Fibroblast of lung (primary cell): ENCODE measurements around the gene STAB2. TPM values are rescaled to one million over a fixed set of nuclear protein-coding genes. Genes with fewer than 3 reads are reported as not detected.

Source experiments
- DNase-seq, 2 donors: peaks; one replicate each; pipeline versions ENCODE4 v3.0.0 to v3.0.0-alpha.2; 2010; ENCODE audit warnings: low read depth in 2 of 2
- H2AFZ ChIP-seq: 2 replicates; pipeline ENCODE4 v1.5.1; 2012; ENCODE audit warnings: low read length, control low read depth, inconsistent platforms
- H3K27ac ChIP-seq: 2 replicates; pipeline ENCODE4 v1.5.1; 2011; ENCODE audit warnings: low read length, control low read depth; ENCODE audit not compliant: insufficient read depth
- H3K27me3 ChIP-seq: 2 replicates; pipeline ENCODE4 v1.5.1; 2011; ENCODE audit warnings: mild to moderate bottlenecking, low read length; ENCODE audit not compliant: control insufficient read depth, insufficient read depth
- H3K36me3 ChIP-seq: 2 replicates; pipeline ENCODE4 v1.5.1; 2011; ENCODE audit warnings: low read length; ENCODE audit not compliant: control insufficient read depth, insufficient read depth
- H3K4me1 ChIP-seq: 2 replicates; pipeline ENCODE4 v1.5.1; 2011; ENCODE audit warnings: low read length; ENCODE audit not compliant: control insufficient read depth, insufficient read depth; ENCODE audit errors: extremely low read depth
- H3K4me2 ChIP-seq: 2 replicates; pipeline ENCODE4 v1.5.1; 2011; ENCODE audit warnings: low read length, control low read depth; ENCODE audit not compliant: insufficient read depth; ENCODE audit errors: extremely low read depth
- H3K4me3 ChIP-seq, 4 experiments: fragments of 200-600 bp in 1 of 4; sonication (generic) in 1 of 4; replicated peaks in 1 of 4; 2 replicates each; pipeline ENCODE4 v1.5.1; 2011 to 2016; ENCODE audit warnings: low read length in 4 of 4, low read depth in 3 of 4, mild to moderate bottlenecking in 3 of 4, control low read depth in 2 of 4, inconsistent platforms in 1 of 4, mixed read lengths in 1 of 4; ENCODE audit not compliant: insufficient read depth in 1 of 4; ENCODE audit errors: control extremely low read depth in 1 of 4
- H3K79me2 ChIP-seq: 2 replicates; pipeline ENCODE4 v1.5.1; 2012; ENCODE audit warnings: mild to moderate bottlenecking, low read length, inconsistent platforms; ENCODE audit not compliant: control insufficient read depth, insufficient read depth
- H3K9ac ChIP-seq: 2 replicates; pipeline ENCODE4 v1.5.1; 2011; ENCODE audit warnings: mild to moderate bottlenecking, low read length, control low read depth; ENCODE audit not compliant: insufficient read depth
- H3K9me3 ChIP-seq: 2 replicates; pipeline ENCODE4 v1.5.1; 2012; ENCODE audit warnings: low read depth, low read length; ENCODE audit not compliant: control insufficient read depth, insufficient read depth
- H4K20me1 ChIP-seq: 2 replicates; pipeline ENCODE4 v1.5.1; 2011; ENCODE audit warnings: low read length; ENCODE audit not compliant: control insufficient read depth, insufficient read depth; ENCODE audit errors: extremely low read depth
- EZH2 ChIP-seq: IDR thresholded peaks from 2 replicates; pipeline ENCODE4 v1.5.1; 2012; ENCODE audit warnings: low read length, control low read depth, mild to moderate bottlenecking; ENCODE audit errors: missing control alignments
- polyA plus RNA-seq, 2 donors: library from polyadenylated mRNA; depleted of rRNA in 1 of 2; stranded (reverse) in 1 of 2; unstranded in 1 of 2; fragments of >200 nt; gene quantifications; 2 replicates each; pipeline ENCODE4 v1.2.1, GENCODE V29; 2011 to 2012; ENCODE audit warnings: missing spikeins in 1 of 2
- total RNA-seq: library from RNA; depleted of rRNA; stranded (reverse); fragments of >200 nt; gene quantifications from 2 replicates; pipeline ENCODE4 v1.2.1, GENCODE V29; 2014
- TF ChIP-seq, protein P1 (sequence below), 2 donors: IDR thresholded peaks in 1 of 2; conservative IDR thresholded peaks in 1 of 2; 1 replicate in 1 of 2; 2 replicates in 1 of 2; pipeline ENCODE4 v1.5.1; 2011 to 2012; ENCODE audit warnings: low read length in 2 of 2, control low read depth in 1 of 2, inconsistent platforms in 1 of 2, low read depth in 1 of 2, mild to moderate bottlenecking in 1 of 2

The STAB2 gene
- total and polyA plus RNA-seq, 2 donors (not counting 1 experiment from before 2014, with no cell fraction given) = not detected

- H3K9ac ChIP-seq = no peak overlapping the region
- no peaks in the 10 kb centered on the region for H3K27me3 ChIP-seq
- TF ChIP-seq EZH2 = no peak
- TF ChIP-seq, protein P1, sequence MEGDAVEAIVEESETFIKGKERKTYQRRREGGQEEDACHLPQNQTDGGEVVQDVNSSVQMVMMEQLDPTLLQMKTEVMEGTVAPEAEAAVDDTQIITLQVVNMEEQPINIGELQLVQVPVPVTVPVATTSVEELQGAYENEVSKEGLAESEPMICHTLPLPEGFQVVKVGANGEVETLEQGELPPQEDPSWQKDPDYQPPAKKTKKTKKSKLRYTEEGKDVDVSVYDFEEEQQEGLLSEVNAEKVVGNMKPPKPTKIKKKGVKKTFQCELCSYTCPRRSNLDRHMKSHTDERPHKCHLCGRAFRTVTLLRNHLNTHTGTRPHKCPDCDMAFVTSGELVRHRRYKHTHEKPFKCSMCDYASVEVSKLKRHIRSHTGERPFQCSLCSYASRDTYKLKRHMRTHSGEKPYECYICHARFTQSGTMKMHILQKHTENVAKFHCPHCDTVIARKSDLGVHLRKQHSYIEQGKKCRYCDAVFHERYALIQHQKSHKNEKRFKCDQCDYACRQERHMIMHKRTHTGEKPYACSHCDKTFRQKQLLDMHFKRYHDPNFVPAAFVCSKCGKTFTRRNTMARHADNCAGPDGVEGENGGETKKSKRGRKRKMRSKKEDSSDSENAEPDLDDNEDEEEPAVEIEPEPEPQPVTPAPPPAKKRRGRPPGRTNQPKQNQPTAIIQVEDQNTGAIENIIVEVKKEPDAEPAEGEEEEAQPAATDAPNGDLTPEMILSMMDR (conservative IDR thresholded peaks at IDR 0.05 in 1 of 2, IDR thresholded peaks at IDR 0.05 in 1 of 2; ENCODE audit: low read depth in 1 of 2, low read length in 2 of 2) = no peak
- no peaks in the 10 kb centered on the region for H3K4me1 ChIP-seq
- no peak for DNase-seq
- H3K79me2 ChIP-seq = no peaks in the 10 kb centered on the region
- no peak overlapping the region for H3K27ac ChIP-seq
- H3K4me2 ChIP-seq = no peak overlapping the region
- no peak overlapping the region for H2AFZ ChIP-seq
- no peaks in the 10 kb centered on the region for H3K9me3 ChIP-seq
- no peaks in the 10 kb centered on the region for H4K20me1 ChIP-seq
- no peak overlapping the region for H3K4me3 ChIP-seq
- H3K36me3 ChIP-seq = no peaks in the 10 kb centered on the region
Measured at GRCh38 chr12:103623716-103624115, 36.6 kb downstream of the STAB2 start.

DNA sequence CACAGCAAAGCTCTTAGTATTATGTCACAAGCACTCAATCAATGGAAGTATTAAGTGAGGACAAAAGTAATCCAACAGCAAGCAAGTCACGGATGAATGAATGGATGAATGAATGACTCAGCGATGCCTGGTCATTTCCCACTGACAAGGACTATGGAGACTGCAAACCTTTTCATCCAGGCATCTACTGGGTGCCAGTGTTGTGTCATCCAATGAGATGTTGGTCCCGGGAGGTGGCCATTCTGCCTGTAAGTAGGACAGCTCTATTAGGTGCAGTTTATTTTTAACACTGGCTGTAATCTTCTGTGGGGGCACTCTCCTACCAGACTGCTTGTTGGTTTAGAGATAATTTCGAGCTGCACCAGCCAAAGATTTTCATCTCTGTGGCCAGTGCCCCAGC is 39.4 kb downstream of the STAB2 start:
- no peaks in the 10 kb centered on the region for H3K4me1 ChIP-seq
- TF ChIP-seq, protein P1 (conservative IDR thresholded peaks at IDR 0.05 in 1 of 2, IDR thresholded peaks at IDR 0.05 in 1 of 2; ENCODE audit: low read depth in 1 of 2, low read length in 2 of 2) = peak in 1 of 2 donors; percentile 23
- TF ChIP-seq EZH2 = no peak
- no peak overlapping the region for H3K27ac ChIP-seq
- no peaks in the 10 kb centered on the region for H3K27me3 ChIP-seq
- H4K20me1 ChIP-seq = no peaks in the 10 kb centered on the region
- no peak overlapping the region for H3K9ac ChIP-seq
- H3K4me2 ChIP-seq = no peak overlapping the region
- H3K36me3 ChIP-seq = no peaks in the 10 kb centered on the region
- peak in 1 of 2 donors; percentile 22 for DNase-seq
- no peaks in the 10 kb centered on the region for H3K79me2 ChIP-seq
- no peaks in the 10 kb centered on the region for H3K9me3 ChIP-seq
- H3K4me3 ChIP-seq = no peak overlapping the region
- no peak overlapping the region for H2AFZ ChIP-seq

GRCh38 chr12:103627189-103627855 is 40.2 kb downstream of the STAB2 start:
- Histone ChIP-seq H3K4me2 (no peak overlapping the region), H3K36me3 (no peaks in the 10 kb centered on the region), H3K27me3 (no peaks in the 10 kb centered on the region), H3K9me3 (no peaks in the 10 kb centered on the region), H4K20me1 (no peaks in the 10 kb centered on the region), H3K27ac (no peak overlapping the region), H3K4me3 (no peak overlapping the region), H2AFZ (no peak overlapping the region), H3K4me1 (no peaks in the 10 kb centered on the region), H3K9ac (no peak overlapping the region), H3K79me2 (no peaks in the 10 kb centered on the region)
- TF ChIP-seq, protein P1 (conservative IDR thresholded peaks at IDR 0.05 in 1 of 2, IDR thresholded peaks at IDR 0.05 in 1 of 2; ENCODE audit: low read depth in 1 of 2, low read length in 2 of 2) = no peak
- TF ChIP-seq EZH2 = no peak
- DNase-seq = no peak
